ENCODE measurements around the gene ITFG2.
A peak's percentile ranks its signal among the peaks of the same experiment; 100 is the strongest.

ITFG2 gene

DNA sequence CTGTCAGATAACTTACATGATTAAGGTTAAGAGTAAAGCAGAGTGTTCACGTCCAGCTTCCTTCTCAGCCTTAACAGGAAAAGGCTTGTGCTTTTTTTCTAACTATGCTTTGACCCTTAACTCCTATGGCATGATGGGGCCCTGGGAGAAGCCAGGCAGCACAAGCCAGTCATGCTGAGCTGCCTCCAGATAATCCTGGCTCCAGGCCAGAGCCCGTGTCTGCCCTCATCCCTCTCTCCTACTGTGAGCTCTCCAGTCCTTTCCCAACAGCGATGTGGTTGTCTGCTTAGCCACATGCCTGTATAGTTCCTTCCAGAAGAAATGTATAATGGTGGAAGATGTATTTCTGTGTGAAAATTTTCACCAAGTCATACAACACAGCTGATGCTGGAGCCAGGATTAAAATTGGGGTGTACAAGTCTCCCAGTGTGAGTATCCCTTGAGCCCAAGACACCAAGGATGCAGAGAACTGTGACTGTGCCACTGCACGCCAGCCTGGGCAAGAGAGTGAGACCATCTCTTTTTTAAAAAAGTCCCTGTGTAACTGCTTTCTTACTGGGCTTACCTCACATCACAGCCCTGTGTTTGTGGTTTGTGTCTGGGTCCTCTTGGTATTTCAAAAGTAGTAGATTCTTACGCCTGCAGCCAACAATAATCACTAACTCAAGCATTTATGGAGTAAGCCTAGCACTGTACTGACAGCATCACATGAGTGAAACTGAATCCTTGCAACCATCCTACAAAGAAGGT is 7.9 kb upstream of the ITFG2 start:
- H3K9me3 ChIP-seq (ENCODE audit: control insufficient read depth, insufficient read depth, low read length), result no peaks in the 10 kb centered on the region
- peaks cover 76% of the 10 kb centered on the region for H3K36me3 ChIP-seq (ENCODE audit: control insufficient read depth, low read length)
- H3F3A ChIP-seq (ENCODE audit: control insufficient read depth, insufficient read depth), result peaks cover 29% of the 10 kb centered on the region
- TF ChIP-seq EZH2phosphoT487 (IDR thresholded peaks at IDR 0.05; ENCODE audit: borderline replicate concordance, low read length), result no peak
- H3K27me3 ChIP-seq (ENCODE audit: control insufficient read depth, low read length), result no peaks in the 10 kb centered on the region
- no peak overlapping the region for H3K4me3 ChIP-seq (ENCODE audit: low read length)
- no peaks in the 10 kb centered on the region for H3K9me2 ChIP-seq (replicated peaks; ENCODE audit: control insufficient read depth, low read length)
- no peaks in the 10 kb centered on the region for H4K20me1 ChIP-seq (ENCODE audit: control insufficient read depth, insufficient read depth, low read depth, low read length)
- H3K79me2 ChIP-seq (ENCODE audit: control insufficient read depth, low read length), result peaks cover 3% of the 10 kb centered on the region
- no peak overlapping the region for H3K27ac ChIP-seq (ENCODE audit: low read depth, low read length)
- H3K4me1 ChIP-seq (ENCODE audit: control insufficient read depth, low read length), result no peaks in the 10 kb centered on the region
- no peak overlapping the region for H3K4me2 ChIP-seq (ENCODE audit: low read length)

DNA sequence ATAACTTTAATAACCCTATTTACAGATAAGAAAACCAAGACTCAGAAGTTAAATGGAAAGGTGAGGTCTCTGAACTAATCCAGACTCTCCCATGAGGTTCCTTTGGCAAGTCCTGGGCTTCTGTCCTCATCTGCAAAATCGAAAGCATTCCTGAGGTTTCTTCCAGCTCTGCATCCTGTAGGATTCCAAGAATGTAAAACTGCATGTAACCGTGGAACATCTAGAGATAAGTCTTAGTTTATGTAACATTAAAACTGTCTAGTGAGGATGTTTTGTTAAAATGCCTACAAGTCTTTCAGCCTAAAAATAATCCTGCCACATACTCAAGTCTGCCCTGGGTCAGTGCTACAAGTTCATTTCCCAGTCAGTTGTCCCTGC is 7.3 kb upstream of the ITFG2 start:
- Histone ChIP-seq H3F3A (ENCODE audit: control insufficient read depth, insufficient read depth) (peaks cover 29% of the 10 kb centered on the region), H3K36me3 (ENCODE audit: control insufficient read depth, low read length) (peaks cover 70% of the 10 kb centered on the region)

DNA sequence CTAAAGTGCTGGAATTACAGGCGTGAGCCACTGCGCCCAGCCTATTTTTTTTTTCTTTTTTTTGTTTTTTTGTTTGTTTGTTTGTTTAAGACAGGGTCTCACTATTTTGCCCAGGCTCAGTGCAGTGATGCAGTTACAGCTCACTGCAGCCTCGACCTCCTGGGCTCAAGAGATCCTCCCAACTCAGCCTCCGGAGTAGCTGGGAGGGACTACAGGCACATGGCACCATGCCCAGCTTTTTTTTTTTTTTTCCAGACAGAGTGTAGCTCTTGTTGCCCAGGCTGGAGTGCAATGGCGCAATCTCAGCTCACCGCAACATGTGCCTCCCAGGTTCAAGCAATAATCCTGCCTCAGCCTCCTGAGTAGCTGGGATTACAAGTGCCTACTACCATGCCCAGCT is 5.8 kb upstream of the ITFG2 start:
- no peaks in the 10 kb centered on the region for H3K9me2 ChIP-seq (replicated peaks; ENCODE audit: control insufficient read depth, low read length)
- TF ChIP-seq, protein P1, sequence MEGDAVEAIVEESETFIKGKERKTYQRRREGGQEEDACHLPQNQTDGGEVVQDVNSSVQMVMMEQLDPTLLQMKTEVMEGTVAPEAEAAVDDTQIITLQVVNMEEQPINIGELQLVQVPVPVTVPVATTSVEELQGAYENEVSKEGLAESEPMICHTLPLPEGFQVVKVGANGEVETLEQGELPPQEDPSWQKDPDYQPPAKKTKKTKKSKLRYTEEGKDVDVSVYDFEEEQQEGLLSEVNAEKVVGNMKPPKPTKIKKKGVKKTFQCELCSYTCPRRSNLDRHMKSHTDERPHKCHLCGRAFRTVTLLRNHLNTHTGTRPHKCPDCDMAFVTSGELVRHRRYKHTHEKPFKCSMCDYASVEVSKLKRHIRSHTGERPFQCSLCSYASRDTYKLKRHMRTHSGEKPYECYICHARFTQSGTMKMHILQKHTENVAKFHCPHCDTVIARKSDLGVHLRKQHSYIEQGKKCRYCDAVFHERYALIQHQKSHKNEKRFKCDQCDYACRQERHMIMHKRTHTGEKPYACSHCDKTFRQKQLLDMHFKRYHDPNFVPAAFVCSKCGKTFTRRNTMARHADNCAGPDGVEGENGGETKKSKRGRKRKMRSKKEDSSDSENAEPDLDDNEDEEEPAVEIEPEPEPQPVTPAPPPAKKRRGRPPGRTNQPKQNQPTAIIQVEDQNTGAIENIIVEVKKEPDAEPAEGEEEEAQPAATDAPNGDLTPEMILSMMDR (IDR thresholded peaks at IDR 0.05; ENCODE audit: low read depth, low read length, poor library complexity, severe bottlenecking), result no peak
- no peak for TF ChIP-seq EZH2phosphoT487 (IDR thresholded peaks at IDR 0.05; ENCODE audit: borderline replicate concordance, low read length)
- no peaks in the 10 kb centered on the region for H3K9me3 ChIP-seq (ENCODE audit: control insufficient read depth, insufficient read depth, low read length)
- peaks cover 3% of the 10 kb centered on the region for H3K79me2 ChIP-seq (ENCODE audit: control insufficient read depth, low read length)
- H3K4me2 ChIP-seq (ENCODE audit: low read length), result no peak overlapping the region
- H3K27me3 ChIP-seq (ENCODE audit: control insufficient read depth, low read length), result no peaks in the 10 kb centered on the region
- H3K4me1 ChIP-seq (ENCODE audit: control insufficient read depth, low read length), result peaks cover 3% of the 10 kb centered on the region
- no peaks in the 10 kb centered on the region for H4K20me1 ChIP-seq (ENCODE audit: control insufficient read depth, insufficient read depth, low read depth, low read length)
- no peak overlapping the region for H3K4me3 ChIP-seq (ENCODE audit: low read length)
- no peak overlapping the region for H3K27ac ChIP-seq (ENCODE audit: low read depth, low read length)
- peaks cover 25% of the 10 kb centered on the region for H3F3A ChIP-seq (ENCODE audit: control insufficient read depth, insufficient read depth)
- peaks cover 55% of the 10 kb centered on the region for H3K36me3 ChIP-seq (ENCODE audit: control insufficient read depth, low read length)

More for the DNA sequence above, 7.3 kb upstream of the ITFG2 start:
- Histone ChIP-seq H3K4me1 (ENCODE audit: control insufficient read depth, low read length) (no peaks in the 10 kb centered on the region), H3K79me2 (ENCODE audit: control insufficient read depth, low read length) (no peaks in the 10 kb centered on the region), H3K27me3 (ENCODE audit: control insufficient read depth, low read length) (no peaks in the 10 kb centered on the region), H3K4me2 (ENCODE audit: low read length) (no peak overlapping the region), H3K4me3 (ENCODE audit: low read length) (no peak overlapping the region), H3K9me2 (replicated peaks; ENCODE audit: control insufficient read depth, low read length) (no peaks in the 10 kb centered on the region), H3K27ac (ENCODE audit: low read depth, low read length) (no peak overlapping the region), H4K20me1 (ENCODE audit: control insufficient read depth, insufficient read depth, low read depth, low read length) (no peaks in the 10 kb centered on the region), H3K9me3 (ENCODE audit: control insufficient read depth, insufficient read depth, low read length) (no peaks in the 10 kb centered on the region)
- TF ChIP-seq, protein P1 (IDR thresholded peaks at IDR 0.05; ENCODE audit: low read depth, low read length, poor library complexity, severe bottlenecking), result no peak
- no peak for TF ChIP-seq EZH2phosphoT487 (IDR thresholded peaks at IDR 0.05; ENCODE audit: borderline replicate concordance, low read length)

DNA sequence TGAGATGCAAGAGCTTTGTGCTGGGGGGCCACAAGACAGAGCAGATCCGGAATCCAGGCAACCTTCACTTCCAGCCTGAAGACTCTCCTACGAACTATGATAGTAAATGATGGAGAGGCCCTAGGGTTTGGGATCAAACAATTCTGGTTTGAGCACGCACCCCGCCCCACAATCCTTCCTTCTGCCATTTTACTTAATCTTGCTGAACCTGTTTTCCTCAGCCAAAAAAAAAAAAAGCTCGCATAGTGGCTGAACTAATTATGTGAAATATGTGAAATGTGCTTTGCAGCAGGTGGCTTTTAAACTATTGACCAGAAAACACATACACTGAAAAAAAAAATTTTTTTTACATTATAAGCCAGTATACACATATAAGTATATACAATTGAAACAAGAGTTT is 667 bp upstream of the ITFG2 start:
- peaks cover 42% of the 10 kb centered on the region for H3K79me2 ChIP-seq (ENCODE audit: control insufficient read depth, low read length)
- no peak for TF ChIP-seq EZH2phosphoT487 (IDR thresholded peaks at IDR 0.05; ENCODE audit: borderline replicate concordance, low read length)
- TF ChIP-seq, protein P1 (IDR thresholded peaks at IDR 0.05; ENCODE audit: low read depth, low read length, poor library complexity, severe bottlenecking), result no peak
- peaks cover 29% of the 10 kb centered on the region for H3K36me3 ChIP-seq (ENCODE audit: control insufficient read depth, low read length)
- H3K9me2 ChIP-seq (replicated peaks; ENCODE audit: control insufficient read depth, low read length), result no peaks in the 10 kb centered on the region
- no peaks in the 10 kb centered on the region for H3K27me3 ChIP-seq (ENCODE audit: control insufficient read depth, low read length)
- H3K27ac ChIP-seq (ENCODE audit: low read depth, low read length), result peak overlapping the region; percentile 73
- peaks cover 14% of the 10 kb centered on the region for H3F3A ChIP-seq (ENCODE audit: control insufficient read depth, insufficient read depth)
- peak overlapping the region; percentile 86 for H3K4me3 ChIP-seq (ENCODE audit: low read length)
- peak overlapping the region; percentile 74 for H3K4me2 ChIP-seq (ENCODE audit: low read length)
- peaks cover 19% of the 10 kb centered on the region for H3K4me1 ChIP-seq (ENCODE audit: control insufficient read depth, low read length)
- no peaks in the 10 kb centered on the region for H3K9me3 ChIP-seq (ENCODE audit: control insufficient read depth, insufficient read depth, low read length)
- peaks cover 4% of the 10 kb centered on the region; the same call in 1 of the 2 replicates for H4K20me1 ChIP-seq (ENCODE audit: control insufficient read depth, insufficient read depth, low read depth, low read length)

Measured in DOHH2 (cell line).